ENCODE measurements around the gene GRM8. TPM values are rescaled to one million over a fixed set of nuclear protein-coding genes. Genes with fewer than 3 reads are reported as not detected.

Gene GRM8
- total RNA-seq, 1 experiment from 2014 or later = not detected

- no peak for DNase-seq (ENCODE audit: extremely low read depth, low read depth)
Measured at GRCh38 chr7:127233630-127234029, 19.1 kb downstream of the GRM8 start.

GRCh38 chr7:127231415-127231814 lies 21.3 kb downstream of the GRM8 start:
- no peak for DNase-seq (ENCODE audit: extremely low read depth, low read depth)

- no peak for DNase-seq (ENCODE audit: extremely low read depth, low read depth)
Measured at GRCh38 chr7:127230192-127230925, 22.4 kb downstream of the GRM8 start.

- no peak for DNase-seq (ENCODE audit: extremely low read depth, low read depth)
Measured at GRCh38 chr7:127226685-127227374, 25.9 kb downstream of the GRM8 start.

- no peak for DNase-seq (ENCODE audit: extremely low read depth, low read depth)
Measured at GRCh38 chr7:127221731-127222130, 31.0 kb downstream of the GRM8 start.

- no peak for DNase-seq (ENCODE audit: extremely low read depth, low read depth)
Measured at GRCh38 chr7:127214956-127215718, 37.6 kb downstream of the GRM8 start.

- no peak for DNase-seq (ENCODE audit: extremely low read depth, low read depth)
Measured at GRCh38 chr7:127209886-127210285, 42.9 kb downstream of the GRM8 start.

- DNase-seq (ENCODE audit: extremely low read depth, low read depth) = no peak
Measured at GRCh38 chr7:127208860-127209259, 43.9 kb downstream of the GRM8 start.

- DNase-seq (ENCODE audit: extremely low read depth, low read depth) = no peak
Measured at GRCh38 chr7:127208351-127208750, 44.4 kb downstream of the GRM8 start.

GRCh38 chr7:127207806-127208205 lies 44.9 kb downstream of the GRM8 start:
- DNase-seq (ENCODE audit: extremely low read depth, low read depth) = no peak

GRCh38 chr7:127207230-127207629 lies 45.5 kb downstream of the GRM8 start:
- no peak for DNase-seq (ENCODE audit: extremely low read depth, low read depth)

- DNase-seq (ENCODE audit: extremely low read depth, low read depth) = no peak
Measured at GRCh38 chr7:127194571-127194970, 58.2 kb downstream of the GRM8 start.

- no peak for DNase-seq (ENCODE audit: extremely low read depth, low read depth)
Measured at GRCh38 chr7:127189886-127190285, 62.9 kb downstream of the GRM8 start.

GRCh38 chr7:127189074-127189473 lies 63.7 kb downstream of the GRM8 start:
- DNase-seq (ENCODE audit: extremely low read depth, low read depth) = no peak

- DNase-seq (ENCODE audit: extremely low read depth, low read depth) = no peak
Measured at GRCh38 chr7:127187740-127188139, 65.0 kb downstream of the GRM8 start.

- DNase-seq (ENCODE audit: extremely low read depth, low read depth) = no peak
Measured at GRCh38 chr7:127186686-127187085, 66.1 kb downstream of the GRM8 start.

GRCh38 chr7:127177156-127177555 lies 75.6 kb downstream of the GRM8 start:
- no peak for DNase-seq (ENCODE audit: extremely low read depth, low read depth)

- no peak for DNase-seq (ENCODE audit: extremely low read depth, low read depth)
Measured at GRCh38 chr7:127162366-127162765, 90.4 kb downstream of the GRM8 start.

GRCh38 chr7:127158659-127159058 lies 94.1 kb downstream of the GRM8 start:
- no peak for DNase-seq (ENCODE audit: extremely low read depth, low read depth)

GRCh38 chr7:127154958-127155357 lies 97.8 kb downstream of the GRM8 start:
- no peak for DNase-seq (ENCODE audit: extremely low read depth, low read depth)

GRCh38 chr7:127154101-127154500 lies 98.6 kb downstream of the GRM8 start:
- DNase-seq (ENCODE audit: extremely low read depth, low read depth) = no peak

GRCh38 chr7:127153315-127153714 lies 99.4 kb downstream of the GRM8 start:
- DNase-seq (ENCODE audit: extremely low read depth, low read depth) = no peak

Measured in NCI-H460 (cell line).